ENCODE measurements around the gene FAM210A. TPM values are rescaled to one million over a fixed set of nuclear protein-coding genes. Genes with fewer than 3 reads are reported as not detected.

FAM210A gene
- total and polyA plus RNA-seq, 2 of the 4 experiments (the other 2 are of a cell fraction), result 9.8 to 25.3 TPM

GRCh38 chr18:13641551-13642439 is 84.6 kb downstream of the FAM210A start:
- ATAC-seq (ENCODE audit: low read depth) (peak; percentile 32; the same call in 1 of the 2 replicates), DNase-seq (no peak)
- Histone ChIP-seq H4K91ac (ENCODE audit: insufficient read depth, low read depth, low read length) (no peak overlapping the region), H2BK5ac (ENCODE audit: low read depth, low read length, poor library complexity, severe bottlenecking) (no peak overlapping the region), H2BK15ac (ENCODE audit: low read depth, low read length) (no peak overlapping the region), H2AK9ac (replicated peaks; ENCODE audit: low read depth, low read length, poor library complexity) (no peak overlapping the region), H2BK120ac (ENCODE audit: low read depth, low read length) (no peak overlapping the region), H3K4me3 (ENCODE audit: insufficient read depth, low read depth, low read length) (no peak overlapping the region), H3K79me1 (ENCODE audit: low read depth in 1 of 2, low read length in 2 of 2) (no peaks in the 10 kb centered on the region), H4K5ac (ENCODE audit: low read depth, low read length) (no peak overlapping the region), H4K20me1 (ENCODE audit: insufficient read depth, low read length) (no peaks in the 10 kb centered on the region), H3K9ac (ENCODE audit: low read depth, low read length) (no peak overlapping the region), H2BK20ac (ENCODE audit: low read depth, low read length) (no peak overlapping the region), H3K18ac (ENCODE audit: low read depth, low read length) (no peak overlapping the region), H3K56ac (ENCODE audit: extremely low read depth, insufficient read depth, low read length) (no peak overlapping the region), H3K4me1 (ENCODE audit: control insufficient read depth, insufficient read depth, low read length) (no peaks in the 10 kb centered on the region), H3K23ac (ENCODE audit: low read depth, low read length) (no peak overlapping the region), H3K9me1 (ENCODE audit: insufficient read depth, low read length) (no peaks in the 10 kb centered on the region), H3K27me3 (ENCODE audit: control insufficient read depth, insufficient read depth, low read length) (peaks cover 33% of the 10 kb centered on the region), H3K4ac (ENCODE audit: low read depth, low read length) (no peak overlapping the region), H3K9me3 (ENCODE audit: control insufficient read depth, insufficient read depth, low read length) (0 out of 2 replicates have a peak, but pooled peaks cover 2% of the 10 kb centered on the region), H3K14ac (replicated peaks; ENCODE audit: low read depth, low read length) (no peak overlapping the region), H4K8ac (ENCODE audit: low read depth in 2 of 2, low read length in 2 of 2) (no peak overlapping the region), H3K4me2 (ENCODE audit: low read depth, low read length) (no peak overlapping the region; the same call in 1 of the 2 replicates), H2AK5ac (ENCODE audit: low read depth, low read length) (no peak overlapping the region), H3K36me3 (ENCODE audit: control insufficient read depth, insufficient read depth, low read length) (no peaks in the 10 kb centered on the region), H3K27ac (ENCODE audit: insufficient read depth, low read length) (no peak overlapping the region), H2AFZ (replicated peaks; ENCODE audit: low read length, poor library complexity) (peak overlapping the region; percentile 25)
- intact Hi-C loops (cut with micrococcal nuclease) (no loop called here), in situ Hi-C loops (cut with MboI; ENCODE audit: low sequenced_read_pairs) (loop anchor here (25.0 kb wide), 2 partner anchors 629 to 879 kb away; no protein-coding TSS in a partner anchor), dilution Hi-C loops (cut with HindIII; ENCODE audit: low sequenced_read_pairs, unreplicated experiment) (no loop called here)
- POLR2A ChIA-PET (ENCODE audit: unreplicated experiment), result no interaction called here
- CTCF ChIA-PET, result no interaction called here
- TF ChIP-seq CEBPB (IDR thresholded peaks at IDR 0.05; ENCODE audit: low read depth, low read length) (no peak), NFE2L2 (IDR thresholded peaks at IDR 0.05; ENCODE audit: low read depth, low read length) (no peak), ELK1 (IDR thresholded peaks at IDR 0.05; ENCODE audit: borderline replicate concordance, low read depth, low read length) (no peak), BHLHE40 (IDR thresholded peaks at IDR 0.05; ENCODE audit: low read depth, low read length) (no peak), USF2 (IDR thresholded peaks at IDR 0.05; ENCODE audit: low read depth, low read length) (no peak), MAZ (IDR thresholded peaks at IDR 0.05; ENCODE audit: borderline replicate concordance, low read depth, low read length) (no peak)
- BruUV-seq (replicated peaks), result no TSS peak
- WGBS, 2 experiments (ENCODE audit: extremely low coverage in 2 of 2, insufficient read length in 1 of 2), result 21% methylated on average over 34 of the region's 84 CpGs; no CpG with 5 or more reads in 1 of the 2 experiments

Measured in IMR-90 (cell line).